Stimulated activated CD4-positive, alpha-beta T cell treated with anti-CD3 and anti-CD28 coated beads, Interleukin-2, amount 100 ng/mL, for 24 hours (primary cell): Measurements from ENCODE around the gene CAGE1.

Source experiments
- DNase-seq, 2 donors: peaks; one replicate each; pipeline ENCODE4 v3.0.0-alpha.2; 2020

Gene CAGE1

GRCh38 chr6:7304821-7305220 lies 84.7 kb downstream of the CAGE1 start:
- no peak for DNase-seq

GRCh38 chr6:7301702-7302101 lies 87.8 kb downstream of the CAGE1 start:
- DNase-seq, result no peak

GRCh38 chr6:7300926-7301325 lies 88.6 kb downstream of the CAGE1 start:
- DNase-seq, result no peak

GRCh38 chr6:7298113-7298512 lies 91.4 kb downstream of the CAGE1 start:
- DNase-seq, result no peak

GRCh38 chr6:7296602-7297001 lies 92.9 kb downstream of the CAGE1 start:
- DNase-seq, result no peak

GRCh38 chr6:7295916-7296315 lies 93.6 kb downstream of the CAGE1 start:
- DNase-seq, result no peak

GRCh38 chr6:7292596-7293255 lies 96.8 kb downstream of the CAGE1 start:
- no peak for DNase-seq

- no peak for DNase-seq
These were observed 99.5 kb downstream of the CAGE1 start for GRCh38 chr6:7290079-7290478.

GRCh38 chr6:7285416-7285815 lies 104.1 kb downstream of the CAGE1 start:
- no peak for DNase-seq

GRCh38 chr6:7283676-7284075 lies 105.9 kb downstream of the CAGE1 start:
- DNase-seq, result no peak

- no peak for DNase-seq
These were observed 107.2 kb downstream of the CAGE1 start for GRCh38 chr6:7282097-7282906.
